ENCODE results near the gene SLC25A17. TPM values are rescaled to one million over a fixed set of nuclear protein-coding genes. Genes with fewer than 3 reads are reported as not detected.

The SLC25A17 gene
- total RNA-seq, 1 experiment from 2014 or later: 51.6 TPM

GRCh38 chr22:40741116-40741515, 78.0 kb downstream of the SLC25A17 start:
- DNase-seq (ENCODE audit: low spot score): no peak
- Histone ChIP-seq H3K36me3 (ENCODE audit: insufficient read depth, low read length, poor library complexity, severe bottlenecking) (no peaks in the 10 kb centered on the region), H3K27ac (ENCODE audit: low read depth, low read length, poor library complexity, severe bottlenecking) (no peak overlapping the region), H3K27me3 (replicated peaks; ENCODE audit: insufficient read depth, low read depth, low read length, poor library complexity) (no peaks in the 10 kb centered on the region), H3K4me3 (ENCODE audit: low read depth, low read length, poor library complexity, severe bottlenecking) (no peak overlapping the region), H3K9me3 (ENCODE audit: low read depth, low read length, poor library complexity, severe bottlenecking) (no peaks in the 10 kb centered on the region), H3K4me1 (ENCODE audit: insufficient read depth, low read length, poor library complexity, severe bottlenecking) (peaks cover 4% of the 10 kb centered on the region)
- TF ChIP-seq EZH2 (IDR thresholded peaks at IDR 0.05; ENCODE audit: borderline replicate concordance, low read depth, low read length, poor library complexity, severe bottlenecking): no peak
- no peak for TF ChIP-seq CTCF (conservative IDR thresholded peaks at IDR 0.05; ENCODE audit: low read depth, low read length)
- intact Hi-C loops (cut with micrococcal nuclease; ENCODE audit: unreplicated experiment): no loop called here
- BruUV-seq (replicated peaks): no TSS peak
- ChIA-PET POLR2A (ENCODE audit: low non-redundant PET) (no interaction called here), CTCF (no interaction called here)

GRCh38 chr22:40739721-40740120, 79.4 kb downstream of the SLC25A17 start:
- intact Hi-C loops (cut with micrococcal nuclease; ENCODE audit: unreplicated experiment): no loop called here
- Histone ChIP-seq H3K4me3 (ENCODE audit: low read depth, low read length, poor library complexity, severe bottlenecking) (no peak overlapping the region), H3K27me3 (replicated peaks; ENCODE audit: insufficient read depth, low read depth, low read length, poor library complexity) (no peaks in the 10 kb centered on the region), H3K4me1 (ENCODE audit: insufficient read depth, low read length, poor library complexity, severe bottlenecking) (peaks cover 4% of the 10 kb centered on the region), H3K36me3 (ENCODE audit: insufficient read depth, low read length, poor library complexity, severe bottlenecking) (no peaks in the 10 kb centered on the region), H3K27ac (ENCODE audit: low read depth, low read length, poor library complexity, severe bottlenecking) (no peak overlapping the region), H3K9me3 (ENCODE audit: low read depth, low read length, poor library complexity, severe bottlenecking) (no peaks in the 10 kb centered on the region)
- ChIA-PET POLR2A (ENCODE audit: low non-redundant PET) (no interaction called here), CTCF (no interaction called here)
- no peak for DNase-seq (ENCODE audit: low spot score)
- no TSS peak for BruUV-seq (replicated peaks)
- no peak for TF ChIP-seq EZH2 (IDR thresholded peaks at IDR 0.05; ENCODE audit: borderline replicate concordance, low read depth, low read length, poor library complexity, severe bottlenecking)
- TF ChIP-seq CTCF (conservative IDR thresholded peaks at IDR 0.05; ENCODE audit: low read depth, low read length): no peak

GRCh38 chr22:40733919-40734318, 85.2 kb downstream of the SLC25A17 start:
- no TSS peak for BruUV-seq (replicated peaks)
- Histone ChIP-seq H3K36me3 (ENCODE audit: insufficient read depth, low read length, poor library complexity, severe bottlenecking) (no peaks in the 10 kb centered on the region), H3K27ac (ENCODE audit: low read depth, low read length, poor library complexity, severe bottlenecking) (no peak overlapping the region), H3K9me3 (ENCODE audit: low read depth, low read length, poor library complexity, severe bottlenecking) (no peaks in the 10 kb centered on the region), H3K4me3 (ENCODE audit: low read depth, low read length, poor library complexity, severe bottlenecking) (no peak overlapping the region), H3K27me3 (replicated peaks; ENCODE audit: insufficient read depth, low read depth, low read length, poor library complexity) (no peaks in the 10 kb centered on the region), H3K4me1 (ENCODE audit: insufficient read depth, low read length, poor library complexity, severe bottlenecking) (peaks cover 10% of the 10 kb centered on the region)
- no peak for DNase-seq (ENCODE audit: low spot score)
- POLR2A ChIA-PET (ENCODE audit: low non-redundant PET): no interaction called here
- TF ChIP-seq EZH2 (IDR thresholded peaks at IDR 0.05; ENCODE audit: borderline replicate concordance, low read depth, low read length, poor library complexity, severe bottlenecking) (no peak), CTCF (conservative IDR thresholded peaks at IDR 0.05; ENCODE audit: low read depth, low read length) (no peak)
- intact Hi-C loops (cut with micrococcal nuclease; ENCODE audit: unreplicated experiment): no loop called here
- CTCF ChIA-PET: interaction anchor here (0.7 kb wide), 1 partner anchor 28 kb away, joined by 12 read pairs; no protein-coding TSS in a partner anchor
